ENCODE measurements around the gene CMYA5.

DNA sequence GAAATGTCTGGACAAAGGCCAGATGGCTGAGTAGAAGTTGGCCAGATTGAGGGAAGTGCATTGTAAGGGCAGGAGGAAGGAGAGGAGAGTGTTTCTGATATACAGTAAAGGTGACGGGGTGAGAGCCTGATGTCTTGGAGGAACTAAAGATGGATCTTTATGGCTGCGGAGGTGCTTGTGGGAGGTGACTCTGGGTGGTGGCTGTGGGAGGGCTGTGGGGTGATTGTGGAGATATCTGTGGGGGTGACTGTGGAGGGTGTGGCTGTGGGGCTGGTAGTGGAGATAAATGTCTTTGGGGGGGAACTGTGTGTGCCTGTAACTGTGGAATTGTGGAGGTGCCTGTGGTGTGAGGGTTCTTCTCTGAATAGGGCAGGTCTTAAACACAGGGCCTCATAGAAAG is 121.4 kb downstream of the CMYA5 start:
- TF ChIP-seq GATA3 (IDR thresholded peaks at IDR 0.05; ENCODE audit: low read depth, low read length): no peak
- TF ChIP-seq GATA2 (IDR thresholded peaks at IDR 0.05; ENCODE audit: low read depth, low read length): no peak

Measured in SH-SY5Y (cell line).